NCI-H82 treated with DMSO at 0.1 percent for 48 hours (cell line): Measurements from ENCODE around the gene SLIT3.

Experiments
- DNase-seq: peaks from one replicate; lab custom pipeline; 2025; ENCODE audit not compliant: unreplicated experiment; lab: John Stamatoyannopoulos, UW

SLIT3 gene

GRCh38 chr5:168941901-168942300, 359.0 kb downstream of the SLIT3 start:
- peak; percentile 28 for DNase-seq

- no peak for DNase-seq
Measured at GRCh38 chr5:168940712-168941111, 360.2 kb downstream of the SLIT3 start.

- DNase-seq: peak; percentile 83
Measured at GRCh38 chr5:168939887-168940544, 360.9 kb downstream of the SLIT3 start.

GRCh38 chr5:168939156-168939800, 361.7 kb downstream of the SLIT3 start:
- DNase-seq: no peak

GRCh38 chr5:168936511-168936910, 364.4 kb downstream of the SLIT3 start:
- DNase-seq: no peak

- no peak for DNase-seq
Measured at GRCh38 chr5:168935183-168935582, 365.8 kb downstream of the SLIT3 start.

- no peak for DNase-seq
Measured at GRCh38 chr5:168934169-168934568, 366.8 kb downstream of the SLIT3 start.

- DNase-seq: no peak
Measured at GRCh38 chr5:168932400-168933189, 368.3 kb downstream of the SLIT3 start.

- no peak for DNase-seq
Measured at GRCh38 chr5:168931638-168932345, 369.1 kb downstream of the SLIT3 start.

GRCh38 chr5:168929656-168930055, 371.3 kb downstream of the SLIT3 start:
- DNase-seq: no peak

GRCh38 chr5:168925160-168925559, 375.8 kb downstream of the SLIT3 start:
- DNase-seq: no peak

GRCh38 chr5:168921147-168921866, 379.6 kb downstream of the SLIT3 start:
- DNase-seq: no peak

- no peak for DNase-seq
Measured at GRCh38 chr5:168920019-168920810, 380.7 kb downstream of the SLIT3 start.

- no peak for DNase-seq
Measured at GRCh38 chr5:168917947-168918600, 382.9 kb downstream of the SLIT3 start.

GRCh38 chr5:168916852-168917251, 384.1 kb downstream of the SLIT3 start:
- no peak for DNase-seq

GRCh38 chr5:168916266-168916665, 384.7 kb downstream of the SLIT3 start:
- peak; percentile 25 for DNase-seq

GRCh38 chr5:168914491-168914890, 386.4 kb downstream of the SLIT3 start:
- no peak for DNase-seq

GRCh38 chr5:168910874-168911273, 390.1 kb downstream of the SLIT3 start:
- no peak for DNase-seq

- DNase-seq: no peak
Measured at GRCh38 chr5:168908207-168908606, 392.7 kb downstream of the SLIT3 start.
